H1 (cell line): ENCODE results near the gene ST6GALNAC3.

ENCODE experiments used
- CBX5 ChIP-seq: fragments of 300-800, 300-1000 bp; sonication (generic); IDR thresholded peaks from 2 replicates; pipeline ENCODE4 v1.7.1; 2016; ENCODE audit warnings: antibody characterized with exemption, low read length, low read depth
- CHD2 ChIP-seq: IDR thresholded peaks from 2 replicates; pipeline ENCODE4 v1.6.1; 2012; ENCODE audit warnings: low read length, improper control_type of control experiment
- POLR2AphosphoS5 ChIP-seq: IDR thresholded peaks from 2 replicates; pipeline ENCODE4 v1.6.1; 2011; ENCODE audit warnings: low read depth, low read length

GRCh38 chr1:76496871-76497270 is 422.3 kb downstream of the ST6GALNAC3 start:
- TF ChIP-seq CBX5 (no peak), CHD2 (no peak), POLR2AphosphoS5 (no peak)
